Ishikawa (cell line): ENCODE measurements around the gene TM6SF1.

Experiments
- CEBPB ChIP-seq: IDR thresholded peaks from 2 replicates; pipeline ENCODE4 v1.6.1; 2012
- CREB1 ChIP-seq: IDR thresholded peaks from 2 replicates; pipeline ENCODE4 v1.6.1; 2012; ENCODE audit warnings: low read depth
- EP300 ChIP-seq: IDR thresholded peaks from 2 replicates; pipeline ENCODE4 v1.6.1; 2012; ENCODE audit warnings: borderline replicate concordance
- NFIC ChIP-seq: IDR thresholded peaks from 2 replicates; pipeline ENCODE4 v1.6.1; 2012
- TEAD4 ChIP-seq: IDR thresholded peaks from 2 replicates; pipeline ENCODE4 v1.6.1; 2012
- YY1 ChIP-seq: IDR thresholded peaks from 2 replicates; pipeline ENCODE4 v1.6.1; 2012; ENCODE audit warnings: low read depth
- ZBTB7A ChIP-seq: IDR thresholded peaks from 2 replicates; pipeline ENCODE4 v1.6.1; 2012; ENCODE audit warnings: low read depth

DNA sequence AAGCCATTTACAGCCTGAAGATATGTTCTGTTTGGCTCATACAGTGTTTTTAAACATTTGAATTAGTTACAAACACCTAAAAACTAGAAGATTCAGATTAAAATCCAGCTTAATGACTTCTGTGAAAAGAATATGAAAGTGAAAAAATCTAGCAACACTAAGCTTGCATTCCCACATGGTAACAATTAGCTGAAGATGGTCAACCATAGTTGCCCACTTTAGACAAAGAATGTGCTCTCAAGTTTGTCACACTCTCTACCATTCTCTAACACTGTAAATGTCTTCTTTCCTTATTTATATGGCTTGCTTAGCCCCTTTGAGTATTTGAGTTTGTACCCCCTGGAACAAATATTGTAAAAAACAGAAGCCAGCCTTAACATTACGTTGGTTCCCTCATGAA, 67.4 kb downstream of the TM6SF1 start:
- TF ChIP-seq NFIC = no peak
- no peak for TF ChIP-seq EP300
- no peak for TF ChIP-seq ZBTB7A
- no peak for TF ChIP-seq TEAD4
- no peak for TF ChIP-seq YY1
- no peak for TF ChIP-seq CEBPB
- TF ChIP-seq CREB1 = no peak
